Adrenal gland (tissue), 5 donors: ENCODE measurements around the gene AGPS.

Experiments used
- CTCF ChIP-seq, 6 experiments: fragments of 450-650 bp in 4 of 6; fragments of 200-600 bp in 2 of 6; sonication (generic) in 1 of 6; IDR thresholded peaks; 1 replicate in 5 of 6; 2 replicates in 1 of 6; pipeline versions ENCODE4 v1.5.1 to v1.8.0; 2016 to 2021; ENCODE audit warnings: antibody characterized with exemption in 6 of 6, mild to moderate bottlenecking in 2 of 6, moderate library complexity in 1 of 6
- POLR2A ChIP-seq, 2 donors: fragments of 450-650 bp; IDR thresholded peaks; one replicate each; pipeline ENCODE4 v1.6.1; 2017; ENCODE audit warnings: antibody characterized with exemption in 2 of 2, mild to moderate bottlenecking in 2 of 2, moderate library complexity in 1 of 2
- donor health status: DM: no; HTN: no; CAD: no.

- TF ChIP-seq CTCF (IDR thresholded peaks at IDR 0.05) (no peak), POLR2A (IDR thresholded peaks at IDR 0.05) (no peak)
Observed at GRCh38 chr2:177556153-177556552, 163.6 kb downstream of the AGPS start.
